ENCODE measurements around the gene THSD7B.

The THSD7B gene

GRCh38 chr2:137185378-137186078, 420.2 kb downstream of the THSD7B start:
- Mint-ChIP-seq H3K27me3 (no peaks in the 10 kb centered on the region), H3K4me1 (ENCODE audit: low read depth) (no peaks in the 10 kb centered on the region), H3K36me3 (no peaks in the 10 kb centered on the region), H3K27ac (no peak overlapping the region), H3K4me3 (no peak overlapping the region), H3K9me3 (ENCODE audit: low read depth) (no peaks in the 10 kb centered on the region)

- Mint-ChIP-seq H3K27ac (no peak overlapping the region), H3K36me3 (no peaks in the 10 kb centered on the region), H3K4me1 (ENCODE audit: low read depth) (no peaks in the 10 kb centered on the region), H3K9me3 (ENCODE audit: low read depth) (no peaks in the 10 kb centered on the region), H3K27me3 (peaks cover under 1% of the 10 kb centered on the region), H3K4me3 (no peak overlapping the region)
Measured at GRCh38 chr2:137187216-137187615, 421.9 kb downstream of the THSD7B start.

- Mint-ChIP-seq H3K27ac (no peak overlapping the region), H3K36me3 (no peaks in the 10 kb centered on the region), H3K4me1 (ENCODE audit: low read depth) (no peaks in the 10 kb centered on the region), H3K27me3 (peaks cover 1% of the 10 kb centered on the region), H3K9me3 (ENCODE audit: low read depth) (no peaks in the 10 kb centered on the region), H3K4me3 (no peak overlapping the region)
Measured at GRCh38 chr2:137190411-137191195, 425.3 kb downstream of the THSD7B start.

GRCh38 chr2:137192366-137193310, 427.3 kb downstream of the THSD7B start:
- Mint-ChIP-seq H3K4me3 (no peak overlapping the region), H3K27ac (no peak overlapping the region), H3K4me1 (ENCODE audit: low read depth) (no peaks in the 10 kb centered on the region), H3K9me3 (ENCODE audit: low read depth) (no peaks in the 10 kb centered on the region), H3K36me3 (no peaks in the 10 kb centered on the region), H3K27me3 (peaks cover 1% of the 10 kb centered on the region)

GRCh38 chr2:137193401-137193800, 428.1 kb downstream of the THSD7B start:
- Mint-ChIP-seq H3K36me3 (no peaks in the 10 kb centered on the region), H3K9me3 (ENCODE audit: low read depth) (no peaks in the 10 kb centered on the region), H3K27ac (no peak overlapping the region)

GRCh38 chr2:137194111-137194510, 428.8 kb downstream of the THSD7B start:
- Mint-ChIP-seq H3K4me3 (no peak overlapping the region), H3K4me1 (ENCODE audit: low read depth) (no peaks in the 10 kb centered on the region), H3K27ac (no peak overlapping the region), H3K36me3 (no peaks in the 10 kb centered on the region), H3K27me3 (peaks cover 1% of the 10 kb centered on the region), H3K9me3 (ENCODE audit: low read depth) (no peaks in the 10 kb centered on the region)

More at GRCh38 chr2:137193401-137193800, 428.1 kb downstream of the THSD7B start:
- Mint-ChIP-seq H3K27me3 (peaks cover 1% of the 10 kb centered on the region), H3K4me1 (ENCODE audit: low read depth) (no peaks in the 10 kb centered on the region), H3K4me3 (no peak overlapping the region)

GRCh38 chr2:137199751-137200150, 434.4 kb downstream of the THSD7B start:
- no peak overlapping the region for H3K4me3 Mint-ChIP-seq
- H3K4me1 Mint-ChIP-seq (ENCODE audit: low read depth) = no peaks in the 10 kb centered on the region
- no peak overlapping the region for H3K27ac Mint-ChIP-seq
- H3K36me3 Mint-ChIP-seq = no peaks in the 10 kb centered on the region
- H3K9me3 Mint-ChIP-seq (ENCODE audit: low read depth) = no peaks in the 10 kb centered on the region
- no peaks in the 10 kb centered on the region for H3K27me3 Mint-ChIP-seq

- Mint-ChIP-seq H3K4me1 (ENCODE audit: low read depth) (no peaks in the 10 kb centered on the region), H3K9me3 (ENCODE audit: low read depth) (no peaks in the 10 kb centered on the region), H3K27me3 (no peaks in the 10 kb centered on the region), H3K27ac (no peak overlapping the region), H3K36me3 (no peaks in the 10 kb centered on the region), H3K4me3 (no peak overlapping the region)
Measured at GRCh38 chr2:137202318-137202717, 437.0 kb downstream of the THSD7B start.

GRCh38 chr2:137205324-137205723, 440.0 kb downstream of the THSD7B start:
- H3K36me3 Mint-ChIP-seq = no peaks in the 10 kb centered on the region

GRCh38 chr2:137206069-137206468, 440.7 kb downstream of the THSD7B start:
- no peak overlapping the region for H3K4me3 Mint-ChIP-seq
- H3K4me1 Mint-ChIP-seq (ENCODE audit: low read depth) = no peaks in the 10 kb centered on the region
- H3K27ac Mint-ChIP-seq = no peak overlapping the region
- no peaks in the 10 kb centered on the region for H3K36me3 Mint-ChIP-seq
- H3K27me3 Mint-ChIP-seq = no peaks in the 10 kb centered on the region
- H3K9me3 Mint-ChIP-seq (ENCODE audit: low read depth) = no peaks in the 10 kb centered on the region

More at GRCh38 chr2:137205324-137205723, 440.0 kb downstream of the THSD7B start:
- H3K4me3 Mint-ChIP-seq = no peak overlapping the region
- H3K27ac Mint-ChIP-seq = no peak overlapping the region
- H3K4me1 Mint-ChIP-seq (ENCODE audit: low read depth) = no peaks in the 10 kb centered on the region
- no peaks in the 10 kb centered on the region for H3K9me3 Mint-ChIP-seq (ENCODE audit: low read depth)
- no peaks in the 10 kb centered on the region for H3K27me3 Mint-ChIP-seq

GRCh38 chr2:137207030-137207429, 441.7 kb downstream of the THSD7B start:
- H3K4me1 Mint-ChIP-seq (ENCODE audit: low read depth) = no peaks in the 10 kb centered on the region
- H3K9me3 Mint-ChIP-seq (ENCODE audit: low read depth) = no peaks in the 10 kb centered on the region
- no peaks in the 10 kb centered on the region for H3K27me3 Mint-ChIP-seq
- H3K36me3 Mint-ChIP-seq = no peaks in the 10 kb centered on the region
- no peak overlapping the region for H3K27ac Mint-ChIP-seq
- no peak overlapping the region for H3K4me3 Mint-ChIP-seq

- Mint-ChIP-seq H3K4me3 (no peak overlapping the region), H3K9me3 (ENCODE audit: low read depth) (no peaks in the 10 kb centered on the region), H3K4me1 (ENCODE audit: low read depth) (no peaks in the 10 kb centered on the region), H3K36me3 (no peaks in the 10 kb centered on the region), H3K27me3 (no peaks in the 10 kb centered on the region), H3K27ac (no peak overlapping the region)
Measured at GRCh38 chr2:137208431-137208891, 443.1 kb downstream of the THSD7B start.

- Mint-ChIP-seq H3K27me3 (no peaks in the 10 kb centered on the region), H3K36me3 (no peaks in the 10 kb centered on the region), H3K27ac (no peak overlapping the region), H3K9me3 (ENCODE audit: low read depth) (no peaks in the 10 kb centered on the region), H3K4me3 (no peak overlapping the region), H3K4me1 (ENCODE audit: low read depth) (no peaks in the 10 kb centered on the region)
Measured at GRCh38 chr2:137210039-137210438, 444.7 kb downstream of the THSD7B start.

- Mint-ChIP-seq H3K27me3 (peaks cover under 1% of the 10 kb centered on the region), H3K27ac (no peak overlapping the region), H3K36me3 (no peaks in the 10 kb centered on the region), H3K9me3 (ENCODE audit: low read depth) (no peaks in the 10 kb centered on the region), H3K4me3 (no peak overlapping the region), H3K4me1 (ENCODE audit: low read depth) (no peaks in the 10 kb centered on the region)
Measured at GRCh38 chr2:137211761-137212160, 446.4 kb downstream of the THSD7B start.
